GM23338 (cell line): ENCODE data around the gene BST2. TPM values are rescaled to one million over a fixed set of nuclear protein-coding genes. Genes with fewer than 3 reads are reported as not detected.

Source experiments
- ATAC-seq: fragments of 200-7000 bp; cut with Tn5 transposase; 3 replicates; pipeline ENCODE4 v1.9.1; 2020
- DNase-seq: peaks from one replicate; pipeline ENCODE4 v3.0.0-alpha.2; 2015; ENCODE audit warnings: low spot score
- H2AFZ ChIP-seq: fragments of 200-600 bp; sonication (generic); 2 replicates; pipeline ENCODE4 v1.8.0; 2016; ENCODE audit warnings: antibody characterized with exemption, mild to moderate bottlenecking, moderate library complexity
- H3F3A ChIP-seq: fragments of 200-600 bp; sonication (generic); replicated peaks from 2 replicates; pipeline ENCODE4 v1.8.0; 2017; ENCODE audit warnings: antibody characterized with exemption, mixed run types, low read depth
- H3K27ac ChIP-seq: fragments of 200-600 bp; sonication (generic); 2 replicates; pipeline ENCODE4 v1.6.1; 2016; ENCODE audit warnings: low read depth
- H3K27me3 ChIP-seq: fragments of 200-600 bp; sonication (generic); 2 replicates; pipeline ENCODE4 v1.8.0; 2016; ENCODE audit warnings: mild to moderate bottlenecking, mixed run types, moderate library complexity; ENCODE audit not compliant: insufficient read depth
- H3K36me3 ChIP-seq: fragments of 200-600 bp; sonication (generic); 2 replicates; pipeline ENCODE4 v1.8.0; 2016; ENCODE audit warnings: mild to moderate bottlenecking; ENCODE audit not compliant: insufficient read depth
- H3K4me1 ChIP-seq: fragments of 200-600 bp; sonication (generic); 2 replicates; pipeline ENCODE4 v1.8.0; 2016; ENCODE audit warnings: mild to moderate bottlenecking, moderate library complexity; ENCODE audit not compliant: insufficient read depth
- H3K4me2 ChIP-seq: fragments of 200-600 bp; sonication (generic); 2 replicates; pipeline ENCODE4 v1.7.1; 2017; ENCODE audit warnings: mixed run types
- H3K4me3 ChIP-seq: fragments of 200-600 bp; sonication (generic); 2 replicates; pipeline ENCODE4 v1.6.1; 2016; ENCODE audit warnings: mixed run types
- H3K79me2 ChIP-seq: fragments of 200-600 bp; sonication (generic); replicated peaks from 2 replicates; pipeline ENCODE4 v1.8.0; 2017; ENCODE audit warnings: mild to moderate bottlenecking; ENCODE audit not compliant: insufficient read depth
- H3K9me2 ChIP-seq: fragments of 200-600 bp; sonication (generic); 2 replicates; pipeline ENCODE4 v1.8.0; 2017; ENCODE audit not compliant: insufficient read depth
- H4K20me1 ChIP-seq: fragments of 200-600 bp; sonication (generic); replicated peaks from 2 replicates; pipeline ENCODE4 v1.8.0; 2017; ENCODE audit warnings: mild to moderate bottlenecking; ENCODE audit not compliant: insufficient read depth
- H3K27ac Mint-ChIP-seq: 2 replicates; pipeline ENCODE4 v1.8.0; 2020; ENCODE audit warnings: inconsistent platforms, mild to moderate bottlenecking, moderate library complexity, mixed read lengths
- H3K27me3 Mint-ChIP-seq: 3 replicates; pipeline ENCODE4 v1.8.0; 2022; ENCODE audit warnings: low read depth, mild to moderate bottlenecking, moderate library complexity, mixed read lengths, inconsistent platforms; ENCODE audit not compliant: insufficient read depth, poor library complexity
- H3K36me3 Mint-ChIP-seq: 3 replicates; pipeline ENCODE4 v1.8.0; 2021; ENCODE audit warnings: low read depth, mild to moderate bottlenecking, inconsistent platforms, moderate library complexity, mixed read lengths
- H3K4me1 Mint-ChIP-seq: 3 replicates; pipeline ENCODE4 v1.8.0; 2020; ENCODE audit warnings: mild to moderate bottlenecking, inconsistent platforms, mixed read lengths
- H3K4me3 Mint-ChIP-seq: 3 replicates; pipeline ENCODE4 v1.8.0; 2021; ENCODE audit warnings: moderate library complexity, mild to moderate bottlenecking, inconsistent platforms, mixed read lengths
- H3K9me3 Mint-ChIP-seq: 3 replicates; pipeline ENCODE4 v1.8.0; 2020; ENCODE audit warnings: moderate library complexity, mild to moderate bottlenecking, inconsistent platforms, mixed read lengths
- EZH2phosphoT487 ChIP-seq: fragments of 200-600 bp; sonication (generic); IDR thresholded peaks from one replicate; pipeline ENCODE4 v1.8.1; 2018; ENCODE audit warnings: antibody characterized with exemption; ENCODE audit not compliant: unreplicated experiment
- NANOG ChIP-seq: IDR thresholded peaks from 2 replicates; pipeline ENCODE4 v1.6.1; 2016; ENCODE audit warnings: antibody characterized with exemption, borderline replicate concordance
- STAT1 ChIP-seq: IDR thresholded peaks from one replicate; pipeline ENCODE4 v1.6.1; 2016; ENCODE audit warnings: antibody characterized with exemption; ENCODE audit not compliant: unreplicated experiment
- polyA plus RNA-seq: library from polyadenylated mRNA; unstranded; fragments of >200 nt; fragmentation: Nextera tagmentation; extraction: Ambion mirVana; gene quantifications from 2 replicates; pipeline ENCODE4 v1.2.1, GENCODE V29; 2016
- total RNA-seq: library from RNA; depleted of rRNA; stranded (reverse); fragments of >200 nt; shearing (Covaris generic); gene quantifications from 2 replicates; pipeline ENCODE4 v1.2.3, GENCODE V29; 2014
- TF ChIP-seq, protein P1 (sequence below): fragments of 250-450 bp; sonication (Bioruptor Pico); IDR thresholded peaks from 2 replicates; pipeline ENCODE4 v1.5.0; 2020; ENCODE audit warnings: mild to moderate bottlenecking, moderate library complexity
- TF ChIP-seq, protein P2 (sequence below): IDR thresholded peaks from one replicate; pipeline ENCODE4 v1.6.1; 2018; ENCODE audit warnings: antibody characterized with exemption; ENCODE audit not compliant: unreplicated experiment

Gene BST2
- total and polyA plus RNA-seq, 2 experiments from 2014 or later: 24.9 to 33.9 TPM

DNA sequence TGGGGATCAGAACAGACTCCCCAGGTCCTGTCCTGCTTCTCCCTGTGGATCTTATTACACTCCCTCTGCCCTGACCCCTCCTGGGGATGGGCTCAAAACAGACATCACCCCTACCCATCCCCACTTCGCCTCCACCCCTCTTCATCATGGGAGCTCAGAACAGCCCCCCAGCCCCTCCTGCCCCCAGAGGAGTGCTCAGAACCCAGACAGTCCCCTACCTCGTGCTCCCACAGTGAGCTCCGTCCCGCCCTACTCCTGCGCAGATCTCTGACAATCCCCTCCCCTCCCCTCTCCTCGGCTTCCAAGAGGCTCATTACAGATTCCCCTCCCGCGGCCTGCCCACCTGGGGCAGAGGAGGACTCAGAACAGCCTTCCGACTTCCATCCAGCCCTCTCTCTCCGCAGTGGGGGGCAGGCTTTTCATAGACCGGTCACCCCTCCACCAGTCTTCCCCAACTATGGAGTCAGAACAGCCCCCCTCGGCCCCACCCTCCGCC, 49.2 kb upstream of the BST2 start:
- H3K27me3 ChIP-seq: peaks cover 46% of the 10 kb centered on the region
- H3K27ac ChIP-seq: no peak overlapping the region
- DNase-seq (peak; percentile 76), ATAC-seq (peak; percentile 86)
- peak overlapping the region; percentile 66 for H3K4me3 Mint-ChIP-seq
- H3K36me3 ChIP-seq: no peaks in the 10 kb centered on the region
- H2AFZ ChIP-seq: peak overlapping the region; percentile 89
- H3K4me3 ChIP-seq: peak overlapping the region; percentile 56
- H4K20me1 ChIP-seq: no peaks in the 10 kb centered on the region
- peaks cover 12% of the 10 kb centered on the region for H3K4me1 ChIP-seq
- peaks cover 10% of the 10 kb centered on the region for H3K4me1 Mint-ChIP-seq
- peak overlapping the region; percentile 79 for H3K4me2 ChIP-seq
- no peaks in the 10 kb centered on the region for H3K79me2 ChIP-seq
- TF ChIP-seq NANOG (no peak), STAT1 (no peak), EZH2phosphoT487 (no peak)
- TF ChIP-seq, protein P1, sequence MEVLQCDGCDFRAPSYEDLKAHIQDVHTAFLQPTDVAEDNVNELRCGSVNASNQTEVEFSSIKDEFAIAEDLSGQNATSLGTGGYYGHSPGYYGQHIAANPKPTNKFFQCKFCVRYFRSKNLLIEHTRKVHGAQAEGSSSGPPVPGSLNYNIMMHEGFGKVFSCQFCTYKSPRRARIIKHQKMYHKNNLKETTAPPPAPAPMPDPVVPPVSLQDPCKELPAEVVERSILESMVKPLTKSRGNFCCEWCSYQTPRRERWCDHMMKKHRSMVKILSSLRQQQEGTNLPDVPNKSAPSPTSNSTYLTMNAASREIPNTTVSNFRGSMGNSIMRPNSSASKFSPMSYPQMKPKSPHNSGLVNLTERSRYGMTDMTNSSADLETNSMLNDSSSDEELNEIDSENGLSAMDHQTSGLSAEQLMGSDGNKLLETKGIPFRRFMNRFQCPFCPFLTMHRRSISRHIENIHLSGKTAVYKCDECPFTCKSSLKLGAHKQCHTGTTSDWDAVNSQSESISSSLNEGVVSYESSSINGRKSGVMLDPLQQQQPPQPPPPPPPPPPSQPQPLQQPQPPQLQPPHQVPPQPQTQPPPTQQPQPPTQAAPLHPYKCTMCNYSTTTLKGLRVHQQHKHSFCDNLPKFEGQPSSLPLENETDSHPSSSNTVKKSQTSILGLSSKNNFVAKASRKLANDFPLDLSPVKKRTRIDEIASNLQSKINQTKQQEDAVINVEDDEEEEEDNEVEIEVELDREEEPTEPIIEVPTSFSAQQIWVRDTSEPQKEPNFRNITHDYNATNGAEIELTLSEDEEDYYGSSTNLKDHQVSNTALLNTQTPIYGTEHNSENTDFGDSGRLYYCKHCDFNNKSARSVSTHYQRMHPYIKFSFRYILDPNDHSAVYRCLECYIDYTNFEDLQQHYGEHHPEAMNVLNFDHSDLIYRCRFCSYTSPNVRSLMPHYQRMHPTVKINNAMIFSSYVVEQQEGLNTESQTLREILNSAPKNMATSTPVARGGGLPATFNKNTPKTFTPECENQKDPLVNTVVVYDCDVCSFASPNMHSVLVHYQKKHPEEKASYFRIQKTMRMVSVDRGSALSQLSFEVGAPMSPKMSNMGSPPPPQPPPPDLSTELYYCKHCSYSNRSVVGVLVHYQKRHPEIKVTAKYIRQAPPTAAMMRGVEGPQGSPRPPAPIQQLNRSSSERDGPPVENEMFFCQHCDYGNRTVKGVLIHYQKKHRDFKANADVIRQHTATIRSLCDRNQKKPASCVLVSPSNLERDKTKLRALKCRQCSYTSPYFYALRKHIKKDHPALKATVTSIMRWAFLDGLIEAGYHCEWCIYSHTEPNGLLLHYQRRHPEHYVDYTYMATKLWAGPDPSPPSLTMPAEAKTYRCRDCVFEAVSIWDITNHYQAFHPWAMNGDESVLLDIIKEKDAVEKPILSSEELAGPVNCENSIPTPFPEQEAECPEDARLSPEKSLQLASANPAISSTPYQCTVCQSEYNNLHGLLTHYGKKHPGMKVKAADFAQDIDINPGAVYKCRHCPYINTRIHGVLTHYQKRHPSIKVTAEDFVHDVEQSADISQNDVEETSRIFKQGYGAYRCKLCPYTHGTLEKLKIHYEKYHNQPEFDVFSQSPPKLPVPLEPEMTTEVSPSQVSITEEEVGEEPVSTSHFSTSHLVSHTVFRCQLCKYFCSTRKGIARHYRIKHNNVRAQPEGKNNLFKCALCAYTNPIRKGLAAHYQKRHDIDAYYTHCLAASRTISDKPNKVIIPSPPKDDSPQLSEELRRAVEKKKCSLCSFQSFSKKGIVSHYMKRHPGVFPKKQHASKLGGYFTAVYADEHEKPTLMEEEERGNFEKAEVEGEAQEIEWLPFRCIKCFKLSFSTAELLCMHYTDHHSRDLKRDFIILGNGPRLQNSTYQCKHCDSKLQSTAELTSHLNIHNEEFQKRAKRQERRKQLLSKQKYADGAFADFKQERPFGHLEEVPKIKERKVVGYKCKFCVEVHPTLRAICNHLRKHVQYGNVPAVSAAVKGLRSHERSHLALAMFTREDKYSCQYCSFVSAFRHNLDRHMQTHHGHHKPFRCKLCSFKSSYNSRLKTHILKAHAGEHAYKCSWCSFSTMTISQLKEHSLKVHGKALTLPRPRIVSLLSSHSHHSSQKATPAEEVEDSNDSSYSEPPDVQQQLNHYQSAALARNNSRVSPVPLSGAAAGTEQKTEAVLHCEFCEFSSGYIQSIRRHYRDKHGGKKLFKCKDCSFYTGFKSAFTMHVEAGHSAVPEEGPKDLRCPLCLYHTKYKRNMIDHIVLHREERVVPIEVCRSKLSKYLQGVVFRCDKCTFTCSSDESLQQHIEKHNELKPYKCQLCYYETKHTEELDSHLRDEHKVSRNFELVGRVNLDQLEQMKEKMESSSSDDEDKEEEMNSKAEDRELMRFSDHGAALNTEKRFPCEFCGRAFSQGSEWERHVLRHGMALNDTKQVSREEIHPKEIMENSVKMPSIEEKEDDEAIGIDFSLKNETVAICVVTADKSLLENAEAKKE: no peak
- TF ChIP-seq, protein P2, sequence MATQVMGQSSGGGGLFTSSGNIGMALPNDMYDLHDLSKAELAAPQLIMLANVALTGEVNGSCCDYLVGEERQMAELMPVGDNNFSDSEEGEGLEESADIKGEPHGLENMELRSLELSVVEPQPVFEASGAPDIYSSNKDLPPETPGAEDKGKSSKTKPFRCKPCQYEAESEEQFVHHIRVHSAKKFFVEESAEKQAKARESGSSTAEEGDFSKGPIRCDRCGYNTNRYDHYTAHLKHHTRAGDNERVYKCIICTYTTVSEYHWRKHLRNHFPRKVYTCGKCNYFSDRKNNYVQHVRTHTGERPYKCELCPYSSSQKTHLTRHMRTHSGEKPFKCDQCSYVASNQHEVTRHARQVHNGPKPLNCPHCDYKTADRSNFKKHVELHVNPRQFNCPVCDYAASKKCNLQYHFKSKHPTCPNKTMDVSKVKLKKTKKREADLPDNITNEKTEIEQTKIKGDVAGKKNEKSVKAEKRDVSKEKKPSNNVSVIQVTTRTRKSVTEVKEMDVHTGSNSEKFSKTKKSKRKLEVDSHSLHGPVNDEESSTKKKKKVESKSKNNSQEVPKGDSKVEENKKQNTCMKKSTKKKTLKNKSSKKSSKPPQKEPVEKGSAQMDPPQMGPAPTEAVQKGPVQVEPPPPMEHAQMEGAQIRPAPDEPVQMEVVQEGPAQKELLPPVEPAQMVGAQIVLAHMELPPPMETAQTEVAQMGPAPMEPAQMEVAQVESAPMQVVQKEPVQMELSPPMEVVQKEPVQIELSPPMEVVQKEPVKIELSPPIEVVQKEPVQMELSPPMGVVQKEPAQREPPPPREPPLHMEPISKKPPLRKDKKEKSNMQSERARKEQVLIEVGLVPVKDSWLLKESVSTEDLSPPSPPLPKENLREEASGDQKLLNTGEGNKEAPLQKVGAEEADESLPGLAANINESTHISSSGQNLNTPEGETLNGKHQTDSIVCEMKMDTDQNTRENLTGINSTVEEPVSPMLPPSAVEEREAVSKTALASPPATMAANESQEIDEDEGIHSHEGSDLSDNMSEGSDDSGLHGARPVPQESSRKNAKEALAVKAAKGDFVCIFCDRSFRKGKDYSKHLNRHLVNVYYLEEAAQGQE: no peak
- no peak overlapping the region for H3K27ac Mint-ChIP-seq
- no peaks in the 10 kb centered on the region for H3K9me2 ChIP-seq
- H3K36me3 Mint-ChIP-seq: no peaks in the 10 kb centered on the region; the same call in 2 of the 3 replicates
- H3K9me3 Mint-ChIP-seq: peaks cover 4% of the 10 kb centered on the region; the same call in 1 of the 3 replicates
- peaks cover 31% of the 10 kb centered on the region for H3K27me3 Mint-ChIP-seq
- H3F3A ChIP-seq: peaks cover 3% of the 10 kb centered on the region; the same call in 1 of the 2 replicates
